Endothelial cell of umbilical vein (primary cell): ENCODE data around the gene GSTM3. TPM values are rescaled to one million over a fixed set of nuclear protein-coding genes. Genes with fewer than 3 reads are reported as not detected.

Experiments
- BruUV-seq: library from RNA; stranded (reverse); fragments of 400-500 nt; replicated peaks from 2 replicates; lab custom pipeline; 2021; lab: Mats Ljungman, UMichigan
- CTCF ChIA-PET: fragments of 300-600, 350-600 bp; sonication (Branson Sonifier 250); formaldehyde crosslinking; loops from one replicate; lab custom pipeline; 2021; ENCODE audit warnings: antibody characterized with exemption, inconsistent platforms; lab: Charles Lee
- POLR2A ChIA-PET: fragments of 300-600, 350-600 bp; sonication (Branson Sonifier 250); formaldehyde crosslinking; loops from one replicate; lab custom pipeline; 2021; ENCODE audit warnings: antibody characterized with exemption, inconsistent platforms; lab: Charles Lee
- DNase-seq: peaks from one replicate; pipeline ENCODE4 v3.0.0-alpha.2; 2011; ENCODE audit warnings: low read depth, low spot score
- FAIRE-seq: peaks from 2 replicates; lab custom pipeline; 2011; peaks lifted over from hg19 to GRCh38; lab: Jason Lieb, UNC
- H2AFZ ChIP-seq: 2 replicates; pipeline ENCODE4 v1.6.0; 2012; ENCODE audit warnings: low read depth, low read length, control low read depth, inconsistent platforms
- H3K27ac ChIP-seq: 2 replicates; pipeline ENCODE4 v1.5.1; 2011; ENCODE audit warnings: low read depth, mild to moderate bottlenecking, control low read depth, low read length, moderate library complexity; ENCODE audit not compliant: insufficient read depth
- H3K27me3 ChIP-seq, 2 experiments: 2 replicates each; pipeline versions ENCODE4 v1.6.0 to v1.6.1; 2011; ENCODE audit warnings: low read length in 2 of 2, mixed read lengths in 1 of 2; ENCODE audit not compliant: control insufficient read depth in 2 of 2, insufficient read depth in 2 of 2
- H3K36me3 ChIP-seq, 2 experiments: 2 replicates in 1 of 2; 3 replicates in 1 of 2; pipeline ENCODE4 v1.5.1; 2011; ENCODE audit warnings: low read length in 2 of 2, mild to moderate bottlenecking in 1 of 2, moderate library complexity in 1 of 2; ENCODE audit not compliant: control insufficient read depth in 2 of 2, insufficient read depth in 2 of 2; ENCODE audit errors: extremely low read depth in 1 of 2
- H3K4me1 ChIP-seq: 3 replicates; pipeline ENCODE4 v1.5.1; 2011; ENCODE audit warnings: mild to moderate bottlenecking, low read length; ENCODE audit not compliant: control insufficient read depth, insufficient read depth; ENCODE audit errors: extremely low read depth
- H3K4me2 ChIP-seq: 2 replicates; pipeline ENCODE4 v1.6.1; 2011; ENCODE audit warnings: low read length, control low read depth, mixed read lengths; ENCODE audit not compliant: insufficient read depth
- H3K4me3 ChIP-seq, 3 experiments: fragments of 200-600 bp in 1 of 3; sonication (generic), shearing (Covaris generic) in 1 of 3; replicated peaks in 1 of 3; 2 replicates each; pipeline ENCODE4 v1.5.1; 2011 to 2016; ENCODE audit warnings: control low read depth in 3 of 3, low read length in 3 of 3, mild to moderate bottlenecking in 2 of 3, inconsistent platforms in 1 of 3, low read depth in 1 of 3, moderate library complexity in 1 of 3; ENCODE audit not compliant: insufficient read depth in 1 of 3
- H3K79me2 ChIP-seq: 2 replicates; pipeline ENCODE4 v1.6.0; 2012; ENCODE audit warnings: low read length, inconsistent platforms; ENCODE audit not compliant: control insufficient read depth, insufficient read depth
- H3K9ac ChIP-seq: replicated peaks from 2 replicates; pipeline ENCODE3; 2011; ENCODE audit warnings: low read length, control low read depth; ENCODE audit not compliant: insufficient read depth; ENCODE audit errors: extremely low read depth
- H3K9me1 ChIP-seq: replicated peaks from 3 replicates; pipeline ENCODE4 v1.6.0; 2011; ENCODE audit warnings: mild to moderate bottlenecking, low read length; ENCODE audit not compliant: control insufficient read depth, insufficient read depth; ENCODE audit errors: extremely low read depth
- H3K9me3 ChIP-seq: replicated peaks from 2 replicates; pipeline ENCODE4 v1.5.1; 2012; ENCODE audit warnings: low read length, inconsistent platforms; ENCODE audit not compliant: control insufficient read depth, insufficient read depth
- H4K20me1 ChIP-seq: replicated peaks from 2 replicates; pipeline ENCODE3; 2011; ENCODE audit warnings: mild to moderate bottlenecking, low read length; ENCODE audit not compliant: control insufficient read depth, insufficient read depth; ENCODE audit errors: extremely low read depth
- EZH2 ChIP-seq: IDR thresholded peaks from 2 replicates; pipeline ENCODE4 v1.6.1; 2012; ENCODE audit warnings: borderline replicate concordance, low read depth, mild to moderate bottlenecking, moderate library complexity, low read length, inconsistent platforms; ENCODE audit not compliant: severe bottlenecking
- FOS ChIP-seq: IDR thresholded peaks from 2 replicates; pipeline ENCODE4 v1.6.1; 2011; ENCODE audit warnings: mild to moderate bottlenecking, low read length, moderate library complexity, borderline replicate concordance; ENCODE audit not compliant: insufficient read depth
- GATA2 ChIP-seq: IDR thresholded peaks from 2 replicates; pipeline ENCODE4 v1.7.0; 2011; ENCODE audit warnings: low read depth, mild to moderate bottlenecking, moderate library complexity, mixed read lengths, low read length; ENCODE audit not compliant: insufficient read length, insufficient read depth
- JUN ChIP-seq: IDR thresholded peaks from 2 replicates; pipeline ENCODE4 v1.6.1; 2011; ENCODE audit warnings: borderline replicate concordance, low read depth; ENCODE audit not compliant: insufficient read length, insufficient read depth
- MYC ChIP-seq: IDR thresholded peaks from one replicate; pipeline ENCODE4 v1.6.1; 2011; ENCODE audit warnings: mild to moderate bottlenecking, low read depth, low read length
- POLR2A ChIP-seq: IDR thresholded peaks from 2 replicates; pipeline ENCODE4 v1.6.1; 2012; ENCODE audit warnings: low read depth, mild to moderate bottlenecking, control low read depth, low read length
- POLR2AphosphoS5 ChIP-seq: IDR thresholded peaks from 2 replicates; pipeline ENCODE4 v1.6.1; 2012; ENCODE audit warnings: low read depth, mild to moderate bottlenecking, control low read depth, low read length, moderate library complexity; ENCODE audit not compliant: insufficient read depth
- dilution Hi-C: fragments of 300-500 bp; cut with MboI; formaldehyde crosslinking; loops from one replicate; pipeline ENCODE4 v1.15.0; 2019; ENCODE audit warnings: low sequenced_read_pairs; ENCODE audit not compliant: extremely low pct_ligation_motif_present
- intact Hi-C: fragments of 100-400 bp; cut with micrococcal nuclease; formaldehyde crosslinking; loops from one replicate; pipeline ENCODE4 v1.10.0; 2022
- polyA plus RNA-seq, 4 experiments: library from polyadenylated mRNA; depleted of rRNA in 3 of 4; stranded (reverse) in 3 of 4; unstranded in 1 of 4; fragments of >200 nt; gene quantifications; 2 replicates each; pipeline versions ENCODE4 v1.2.1 to v1.2.3, GENCODE V29; 2011 to 2012; ENCODE audit warnings: missing spikeins in 1 of 4
- total RNA-seq: library from RNA; stranded (reverse); gene quantifications from 2 replicates; pipeline ENCODE4 v1.2.3, GENCODE V29; 2021
- TF ChIP-seq, protein P1 (sequence below): IDR thresholded peaks from 2 replicates; pipeline ENCODE4 v1.6.1; 2011; ENCODE audit not compliant: insufficient read depth, insufficient read length
- TF ChIP-seq, protein P2 (sequence below), 2 donors: IDR thresholded peaks; 1 replicate in 1 of 2; 2 replicates in 1 of 2; pipeline ENCODE4 v1.5.1; 2011; ENCODE audit warnings: low read length in 2 of 2, mild to moderate bottlenecking in 2 of 2, moderate library complexity in 2 of 2, control low read depth in 1 of 2, inconsistent platforms in 1 of 2, low read depth in 1 of 2; ENCODE audit not compliant: insufficient read depth in 1 of 2; ENCODE audit errors: extremely low read depth in 1 of 2

GSTM3 gene
- total and polyA plus RNA-seq, 2 donors (not counting 3 experiments of a cell fraction or from before 2014, with no cell fraction given) = 27.9 to 52.0 TPM

DNA sequence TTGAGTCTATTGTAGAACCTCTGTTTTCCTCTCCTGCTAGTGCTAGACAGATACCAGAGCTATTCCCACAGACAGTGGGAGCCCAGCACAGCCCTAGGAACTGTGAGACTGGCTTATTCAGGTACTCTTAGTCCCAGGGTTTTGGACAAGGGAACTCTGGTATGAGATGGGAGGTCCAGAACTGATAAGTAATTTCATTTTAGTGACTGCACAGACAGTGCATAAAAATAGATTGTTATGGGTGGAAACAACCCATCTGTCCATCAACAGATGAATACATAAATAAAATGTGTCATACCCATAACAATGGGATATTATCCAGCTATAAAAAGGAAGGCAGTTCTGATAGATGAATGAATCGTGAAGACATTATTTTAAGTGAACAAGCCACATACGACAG is 13.9 kb upstream of the GSTM3 start:
- no peaks in the 10 kb centered on the region for H3K79me2 ChIP-seq
- H3K27ac ChIP-seq = no peak overlapping the region
- H2AFZ ChIP-seq = no peak overlapping the region
- peaks cover 8 to 17% of the 10 kb centered on the region in 2 experiments for H3K27me3 ChIP-seq
- intact Hi-C loops (no loop called here), dilution Hi-C loops (no loop called here)
- no peaks in the 10 kb centered on the region for H4K20me1 ChIP-seq
- H3K4me1 ChIP-seq = no peaks in the 10 kb centered on the region
- H3K9ac ChIP-seq = no peak overlapping the region
- FAIRE-seq (no peak), DNase-seq (peak; percentile 29)
- H3K4me3 ChIP-seq = no peak overlapping the region
- no peaks in the 10 kb centered on the region for H3K9me3 ChIP-seq
- no peak for TF ChIP-seq JUN
- no peak for TF ChIP-seq POLR2A
- TF ChIP-seq MYC = no peak
- H3K36me3 ChIP-seq = no peaks in the 10 kb centered on the region
- CTCF ChIA-PET = interaction anchor here (1.0 to 2.5 kb wide), 5 partner anchors 19 to 209 kb away, joined by 4 to 9 read pairs (median 7); no protein-coding TSS in a partner anchor
- no TSS peak for BruUV-seq
- POLR2A ChIA-PET = interaction anchor here (1.4 kb wide), 1 partner anchor 15 kb away, joined by 6 read pairs; no protein-coding TSS in a partner anchor
- peak overlapping the region; percentile 5 for H3K4me2 ChIP-seq
- no peaks in the 10 kb centered on the region for H3K9me1 ChIP-seq

DNA sequence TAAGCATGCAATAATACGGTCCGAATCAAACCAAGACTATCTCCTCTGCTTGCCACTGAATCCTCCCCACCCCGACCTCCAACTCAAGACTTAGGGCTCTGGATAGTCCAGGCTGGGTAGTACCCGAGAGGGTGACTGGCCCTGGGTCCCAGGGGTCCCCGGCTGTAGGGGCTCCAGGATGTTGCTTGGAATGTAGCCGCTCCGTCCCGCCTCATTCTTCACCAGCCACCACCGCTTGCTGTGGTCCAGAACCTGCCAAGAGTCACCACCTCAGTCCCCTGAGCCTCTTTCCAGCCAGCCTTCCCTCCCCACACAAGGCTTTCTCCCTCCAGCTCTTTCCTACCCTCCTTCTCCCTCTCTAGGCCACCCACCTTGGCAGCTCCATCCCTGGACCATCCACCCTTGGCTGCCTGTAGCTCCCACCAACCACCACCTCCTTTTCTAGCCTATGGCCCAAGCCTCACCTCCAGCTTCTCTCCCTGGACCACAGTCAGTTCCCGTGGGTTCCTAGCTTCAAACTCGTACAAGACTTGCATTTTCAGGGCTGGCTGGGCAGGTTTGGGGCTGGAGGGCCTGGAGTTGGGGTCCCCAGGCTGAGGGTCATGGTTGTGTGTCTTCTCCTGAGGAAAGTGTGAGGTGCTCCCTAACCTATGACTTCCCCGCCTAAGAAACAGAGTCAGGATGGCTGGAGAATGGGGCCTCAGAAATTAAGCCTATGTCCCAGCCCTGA is 10.9 kb upstream of the GSTM3 start:
- Histone ChIP-seq H2AFZ (no peak overlapping the region), H3K27ac (no peak overlapping the region), H3K4me3 (no peak overlapping the region), H3K27me3 (peaks cover 14 to 22% of the 10 kb centered on the region in 2 experiments), H3K9me3 (no peaks in the 10 kb centered on the region), H3K36me3 (no peaks in the 10 kb centered on the region), H3K9ac (no peak overlapping the region), H3K9me1 (no peaks in the 10 kb centered on the region), H4K20me1 (no peaks in the 10 kb centered on the region), H3K4me1 (no peaks in the 10 kb centered on the region), H3K4me2 (no peak overlapping the region), H3K79me2 (no peaks in the 10 kb centered on the region)
- intact Hi-C loops = no loop called here
- DNase-seq (no peak), FAIRE-seq (no peak)
- no TSS peak for BruUV-seq
- no peak for TF ChIP-seq POLR2AphosphoS5
- TF ChIP-seq EZH2 = no peak
- no peak for TF ChIP-seq FOS
- TF ChIP-seq, protein P1, sequence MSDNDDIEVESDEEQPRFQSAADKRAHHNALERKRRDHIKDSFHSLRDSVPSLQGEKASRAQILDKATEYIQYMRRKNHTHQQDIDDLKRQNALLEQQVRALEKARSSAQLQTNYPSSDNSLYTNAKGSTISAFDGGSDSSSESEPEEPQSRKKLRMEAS = no peak
- TF ChIP-seq, protein P2, sequence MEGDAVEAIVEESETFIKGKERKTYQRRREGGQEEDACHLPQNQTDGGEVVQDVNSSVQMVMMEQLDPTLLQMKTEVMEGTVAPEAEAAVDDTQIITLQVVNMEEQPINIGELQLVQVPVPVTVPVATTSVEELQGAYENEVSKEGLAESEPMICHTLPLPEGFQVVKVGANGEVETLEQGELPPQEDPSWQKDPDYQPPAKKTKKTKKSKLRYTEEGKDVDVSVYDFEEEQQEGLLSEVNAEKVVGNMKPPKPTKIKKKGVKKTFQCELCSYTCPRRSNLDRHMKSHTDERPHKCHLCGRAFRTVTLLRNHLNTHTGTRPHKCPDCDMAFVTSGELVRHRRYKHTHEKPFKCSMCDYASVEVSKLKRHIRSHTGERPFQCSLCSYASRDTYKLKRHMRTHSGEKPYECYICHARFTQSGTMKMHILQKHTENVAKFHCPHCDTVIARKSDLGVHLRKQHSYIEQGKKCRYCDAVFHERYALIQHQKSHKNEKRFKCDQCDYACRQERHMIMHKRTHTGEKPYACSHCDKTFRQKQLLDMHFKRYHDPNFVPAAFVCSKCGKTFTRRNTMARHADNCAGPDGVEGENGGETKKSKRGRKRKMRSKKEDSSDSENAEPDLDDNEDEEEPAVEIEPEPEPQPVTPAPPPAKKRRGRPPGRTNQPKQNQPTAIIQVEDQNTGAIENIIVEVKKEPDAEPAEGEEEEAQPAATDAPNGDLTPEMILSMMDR (IDR thresholded peaks at IDR 0.05; ENCODE audit: extremely low read depth in 1 of 2, insufficient read depth in 1 of 2, low read depth in 1 of 2, low read length in 2 of 2) = no peak
- no peak for TF ChIP-seq GATA2
- TF ChIP-seq POLR2A = no peak
- no peak for TF ChIP-seq MYC
- TF ChIP-seq JUN = no peak
- ChIA-PET POLR2A (no interaction called here), CTCF (no interaction called here)
- dilution Hi-C loops = no loop called here
